ENCODE measurements around the gene ADAMTS18. TPM values are rescaled to one million over a fixed set of nuclear protein-coding genes. Genes with fewer than 3 reads are reported as not detected.

The ADAMTS18 gene
- total RNA-seq, 1 experiment from 2014 or later: not detected

DNA sequence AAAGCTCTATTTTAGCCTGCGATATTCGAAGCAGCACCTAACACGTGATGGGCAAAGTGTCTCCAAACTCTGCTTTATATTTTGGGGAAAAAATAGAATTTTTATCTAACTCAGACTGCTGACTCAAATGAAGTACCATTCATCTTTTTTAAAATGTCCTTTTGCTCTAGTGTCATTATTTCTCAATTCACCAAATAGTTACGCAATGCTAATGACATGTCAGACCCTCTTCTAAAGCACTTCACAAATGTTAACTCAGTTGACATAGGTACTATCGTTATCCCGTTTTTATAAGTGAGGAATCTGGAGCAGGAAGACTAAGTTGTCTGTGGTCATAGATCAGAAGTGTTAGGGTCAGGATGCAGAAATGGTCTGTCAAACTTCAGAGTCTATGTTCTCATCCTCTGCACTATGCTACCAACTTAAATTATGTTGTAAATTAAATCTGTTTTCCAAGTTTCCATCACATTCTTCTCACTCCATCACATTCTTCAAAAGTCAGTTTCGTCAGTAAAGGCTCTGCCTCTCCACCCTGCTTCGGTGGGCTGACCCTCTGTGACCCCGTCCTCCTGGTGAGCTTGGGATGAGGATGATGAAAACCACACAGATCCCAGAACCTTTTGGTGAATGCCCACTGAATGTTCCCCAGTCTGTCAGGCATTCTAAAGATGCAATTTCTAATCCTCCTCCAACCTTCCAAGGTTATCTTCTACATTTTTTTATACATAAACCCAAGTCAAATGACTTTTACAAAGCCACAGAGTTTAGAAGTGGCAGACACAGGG, 102.8 kb downstream of the ADAMTS18 start:
- DNase-seq (ENCODE audit: extremely low read depth, low read depth): no peak

DNA sequence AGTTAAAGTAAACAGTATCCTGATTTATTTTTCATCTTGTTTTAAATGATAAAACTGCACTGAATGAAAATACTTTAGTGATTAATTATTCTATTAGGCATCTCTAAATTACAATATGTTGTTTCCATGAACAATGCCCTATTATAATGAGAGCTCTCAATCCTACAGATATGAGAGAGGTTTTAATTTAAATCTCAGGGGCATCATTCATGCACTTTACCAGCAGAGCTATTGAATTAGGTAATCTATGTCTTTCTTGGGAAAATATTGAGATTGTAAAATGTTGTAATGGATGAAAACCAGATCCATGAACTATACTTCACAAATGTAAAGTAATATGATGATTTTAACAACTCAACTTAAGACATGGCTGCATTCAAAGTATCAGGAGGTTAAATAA, 103.8 kb downstream of the ADAMTS18 start:
- DNase-seq (ENCODE audit: extremely low read depth, low read depth): no peak

DNA sequence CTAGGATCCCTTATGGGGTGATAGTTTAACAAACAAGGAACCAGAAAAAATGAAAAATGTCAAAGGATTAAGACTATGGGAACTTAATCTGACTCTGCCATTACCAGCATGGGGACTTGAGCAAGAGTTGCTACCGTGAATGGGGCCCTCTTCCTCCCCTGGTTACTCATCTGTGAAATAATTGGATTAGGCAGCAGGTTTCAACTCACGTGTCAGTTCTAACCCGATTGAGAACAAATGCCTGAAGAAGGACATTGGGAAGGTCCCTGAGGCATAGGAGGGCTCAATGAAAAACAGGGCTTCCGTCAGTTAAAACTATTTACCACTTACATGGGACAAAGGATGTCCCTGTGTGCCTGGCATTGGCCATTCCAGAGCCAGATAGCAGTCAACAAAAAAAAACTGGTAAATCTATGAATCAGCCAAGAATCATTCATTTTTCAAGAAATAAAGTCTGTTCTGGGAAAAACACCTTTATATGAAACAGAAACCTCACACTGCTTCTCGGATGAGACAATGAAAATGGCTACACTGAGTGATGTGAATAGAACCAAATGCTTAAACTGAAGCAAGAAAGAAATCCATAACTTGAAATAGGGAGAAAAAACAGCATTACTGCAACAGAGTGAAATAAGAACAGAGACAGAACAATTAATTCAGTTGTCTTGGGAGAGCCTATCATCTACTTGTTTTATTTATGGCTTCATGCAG, 104.3 kb downstream of the ADAMTS18 start:
- no peak for DNase-seq (ENCODE audit: extremely low read depth, low read depth)

DNA sequence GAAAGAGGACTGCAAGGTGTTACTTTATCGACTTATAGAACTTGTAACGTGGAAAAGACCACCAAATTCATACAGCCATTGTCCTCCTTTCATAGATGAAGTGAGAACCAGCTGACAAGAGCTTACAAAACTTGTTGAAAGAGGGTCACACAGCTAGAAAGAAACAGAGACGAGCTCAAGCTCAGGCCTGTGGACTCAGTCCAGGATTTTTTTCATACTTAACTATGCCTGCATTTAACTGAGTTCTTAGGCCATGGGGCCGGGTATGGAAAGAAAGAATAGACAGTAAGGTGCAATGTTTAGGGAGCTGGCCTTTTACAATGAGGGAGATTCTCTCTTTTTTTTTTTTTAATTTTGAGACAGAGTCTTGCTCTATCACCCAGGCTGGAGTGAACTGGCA, 106.1 kb downstream of the ADAMTS18 start:
- no peak for DNase-seq (ENCODE audit: extremely low read depth, low read depth)

DNA sequence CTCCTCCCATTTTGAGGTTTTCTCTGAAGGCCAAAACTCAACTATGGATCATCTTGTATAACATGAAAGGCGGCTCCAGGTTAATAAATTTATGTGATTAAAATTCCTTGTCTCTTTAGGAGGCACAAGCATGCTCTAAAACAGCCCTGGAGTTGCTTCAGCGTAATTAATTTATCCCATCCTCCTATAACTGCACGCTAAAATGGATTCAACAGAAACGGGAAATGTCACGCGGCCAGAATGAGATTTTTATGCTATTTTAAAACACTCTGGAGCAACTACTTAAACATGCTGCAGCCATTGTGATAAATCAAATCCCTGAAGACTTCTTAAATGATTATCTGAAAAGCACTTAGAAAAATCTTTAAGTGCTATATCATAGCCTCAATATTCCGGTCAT, 106.6 kb downstream of the ADAMTS18 start:
- no peak for DNase-seq (ENCODE audit: extremely low read depth, low read depth)

GRCh38 chr16:77327717-77328116, 107.1 kb downstream of the ADAMTS18 start:
- DNase-seq (ENCODE audit: extremely low read depth, low read depth): no peak

- no peak for DNase-seq (ENCODE audit: extremely low read depth, low read depth)
Observed at GRCh38 chr16:77324729-77325128, 110.1 kb downstream of the ADAMTS18 start.

DNA sequence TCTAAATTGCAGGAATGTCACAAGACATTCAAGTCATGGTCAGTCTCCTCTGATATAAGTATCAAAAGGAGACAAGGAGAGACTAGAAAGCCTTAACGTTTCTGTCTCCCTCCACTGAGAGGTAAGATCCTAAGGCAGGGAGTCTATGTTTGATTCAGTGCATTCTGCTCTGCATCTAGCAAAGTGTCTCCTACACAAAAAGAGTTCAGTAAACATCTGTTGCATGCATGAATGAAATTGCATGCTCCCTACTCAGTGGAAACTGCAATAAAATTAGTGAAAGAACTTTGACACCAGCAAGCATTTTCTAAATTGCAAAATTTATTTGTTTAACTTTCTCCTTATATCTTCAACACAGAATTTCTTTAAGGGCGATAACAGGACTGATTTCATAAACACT, 111.1 kb downstream of the ADAMTS18 start:
- DNase-seq (ENCODE audit: extremely low read depth, low read depth): no peak

DNA sequence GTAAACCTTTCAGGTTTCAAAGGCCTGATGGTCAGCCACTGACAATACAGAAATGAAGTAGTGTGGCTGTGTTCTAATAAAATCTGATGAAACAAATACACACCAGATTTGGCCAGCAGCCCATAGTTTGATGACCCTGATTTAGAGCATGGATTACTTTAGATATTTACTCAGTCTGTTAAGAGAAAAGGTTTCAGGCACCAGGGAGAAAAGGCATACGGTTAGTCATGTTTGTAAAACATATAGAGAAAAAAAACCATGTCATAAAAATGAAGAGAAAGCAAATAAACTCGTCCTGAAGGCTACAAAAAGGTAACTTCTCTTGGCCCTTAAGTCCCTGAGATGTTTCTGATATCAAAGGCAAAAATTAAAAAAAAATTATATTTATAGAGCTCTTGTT, 112.1 kb downstream of the ADAMTS18 start:
- DNase-seq (ENCODE audit: extremely low read depth, low read depth): no peak

DNA sequence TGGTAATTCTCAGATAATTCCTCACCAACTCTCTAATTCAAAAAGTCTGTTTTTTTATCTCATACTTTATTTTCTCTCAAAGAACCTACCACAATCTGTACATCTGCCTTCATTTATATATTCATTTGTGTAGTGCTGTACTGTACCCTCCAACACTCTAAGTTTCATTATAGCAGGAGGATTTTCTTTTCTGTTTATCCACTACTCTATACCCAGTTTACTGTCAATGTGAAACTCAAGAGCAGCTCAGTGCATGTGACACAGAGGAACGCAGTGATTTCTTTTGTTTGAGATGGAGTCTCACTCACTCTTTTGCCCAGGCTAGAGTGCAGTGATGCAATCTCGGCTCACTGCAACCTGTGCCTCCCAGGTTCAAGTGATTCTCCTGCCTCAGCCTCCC, 117.8 kb downstream of the ADAMTS18 start:
- DNase-seq (ENCODE audit: extremely low read depth, low read depth): no peak

GRCh38 chr16:77310877-77311276, 124.0 kb downstream of the ADAMTS18 start:
- DNase-seq (ENCODE audit: extremely low read depth, low read depth): no peak

- no peak for DNase-seq (ENCODE audit: extremely low read depth, low read depth)
Observed at GRCh38 chr16:77308163-77308561, 126.7 kb downstream of the ADAMTS18 start.

DNA sequence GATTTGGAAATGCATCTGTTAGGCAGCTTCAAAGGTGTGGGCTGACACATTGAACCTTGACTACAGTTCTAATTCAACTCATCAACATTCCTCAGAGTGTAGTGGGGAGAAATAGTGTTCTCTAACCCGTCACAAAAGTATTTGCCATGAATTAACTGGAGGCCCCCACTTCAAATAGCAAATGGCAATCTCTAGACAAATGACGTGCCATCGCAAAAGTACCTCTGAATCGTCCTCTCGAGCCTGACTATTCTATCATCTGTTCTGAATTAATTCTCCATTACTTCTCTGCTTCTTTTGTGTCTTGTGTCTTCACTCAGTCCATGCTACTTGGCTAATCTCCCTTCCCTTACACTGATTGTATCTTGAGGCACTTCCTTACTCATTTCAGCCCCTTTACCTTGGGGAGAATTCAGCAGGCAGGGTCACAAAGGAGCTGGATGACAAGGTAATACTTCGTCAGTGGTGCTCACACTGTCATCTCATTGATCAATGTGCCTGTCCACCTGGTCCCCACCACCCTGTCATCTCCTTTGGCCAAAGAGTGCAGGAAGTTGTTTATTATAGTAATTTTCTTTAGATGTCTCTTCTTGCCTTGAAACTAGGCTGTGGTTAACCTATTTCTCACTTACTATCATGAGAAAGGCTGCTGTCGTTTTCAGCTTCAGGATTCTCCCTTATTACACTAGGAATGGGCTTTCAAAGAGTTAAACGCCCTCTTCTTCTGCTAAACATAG, 127.2 kb downstream of the ADAMTS18 start:
- no peak for DNase-seq (ENCODE audit: extremely low read depth, low read depth)

DNA sequence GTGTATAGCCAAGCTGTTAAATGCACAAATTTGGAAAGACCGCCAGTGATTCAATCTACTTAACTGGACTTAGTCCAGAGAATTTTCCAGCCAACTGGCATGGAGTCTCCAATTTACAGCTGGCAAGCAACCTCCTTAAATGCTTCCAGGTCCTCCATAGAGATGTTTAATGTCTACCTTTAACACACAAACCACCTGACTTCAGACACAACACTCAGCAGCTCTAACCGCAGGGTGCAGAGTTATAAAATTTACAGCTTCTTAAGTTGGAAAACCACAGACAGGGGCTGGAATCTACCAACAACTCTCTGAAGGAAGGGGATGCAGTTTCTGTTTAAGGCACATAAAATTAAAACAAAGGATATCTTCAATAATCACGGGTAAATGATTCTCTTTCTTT, 128.8 kb downstream of the ADAMTS18 start:
- DNase-seq (ENCODE audit: extremely low read depth, low read depth): no peak

- no peak for DNase-seq (ENCODE audit: extremely low read depth, low read depth)
Observed at GRCh38 chr16:77304877-77305276, 130.0 kb downstream of the ADAMTS18 start.

DNA sequence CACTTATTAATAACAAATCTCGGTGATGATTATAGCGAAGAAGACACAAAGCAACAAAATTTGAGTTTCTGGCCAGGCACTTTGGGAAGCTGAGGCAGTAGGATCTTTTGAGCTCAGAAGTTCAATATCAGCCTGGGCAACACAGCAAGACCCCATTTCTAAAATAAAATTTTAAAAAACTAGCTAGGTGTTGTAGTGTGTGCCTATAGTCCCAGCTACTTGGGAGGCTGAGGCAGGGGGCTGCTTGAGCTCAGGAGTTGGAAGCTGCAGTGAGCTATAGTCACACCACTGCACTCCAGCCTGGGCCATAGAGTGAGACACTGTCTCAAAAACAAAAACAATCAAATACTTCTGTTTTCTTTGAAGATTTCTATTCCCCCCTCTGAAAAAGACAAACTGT, 130.7 kb downstream of the ADAMTS18 start:
- no peak for DNase-seq (ENCODE audit: extremely low read depth, low read depth)

GRCh38 chr16:77302674-77303073, 132.2 kb downstream of the ADAMTS18 start:
- no peak for DNase-seq (ENCODE audit: extremely low read depth, low read depth)

DNA sequence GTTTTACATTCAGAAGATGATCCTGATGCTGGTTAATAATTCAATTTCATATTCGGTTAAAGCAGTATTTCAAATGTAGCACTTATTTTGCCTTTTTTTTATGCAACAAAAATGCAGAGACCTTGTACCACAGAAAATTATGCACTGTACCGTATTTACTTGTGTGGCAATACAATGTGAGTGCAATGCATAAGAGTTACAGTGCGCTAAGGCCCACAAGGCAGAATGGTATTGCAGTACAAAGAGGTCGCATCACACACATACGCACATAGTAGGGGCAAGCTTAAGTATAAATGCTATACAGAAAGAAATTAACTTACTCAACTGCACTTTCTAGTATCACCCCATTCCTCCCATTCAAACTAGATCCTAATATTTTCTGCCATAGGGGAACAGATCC, 132.6 kb downstream of the ADAMTS18 start:
- no peak for DNase-seq (ENCODE audit: extremely low read depth, low read depth)

GRCh38 chr16:77300256-77300655, 134.6 kb downstream of the ADAMTS18 start:
- DNase-seq (ENCODE audit: extremely low read depth, low read depth): no peak

DNA sequence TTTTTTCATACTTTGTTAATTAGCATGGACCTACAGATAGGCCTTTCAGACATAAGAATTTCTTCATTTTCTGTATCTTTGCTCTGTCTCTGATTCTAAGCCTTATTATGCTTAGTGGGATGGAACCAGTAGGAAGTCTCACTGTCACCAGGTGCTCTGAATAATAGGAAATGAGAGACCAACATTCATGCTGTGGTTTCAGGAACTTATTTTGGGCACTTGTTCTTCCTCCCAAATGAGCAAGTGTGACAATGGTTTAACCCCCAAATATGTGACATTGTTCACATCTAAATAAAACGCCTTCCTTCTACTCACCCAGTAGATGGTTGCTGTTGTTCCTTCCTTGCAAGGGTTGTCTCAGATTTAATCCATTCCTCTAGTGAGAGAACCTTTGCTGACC, 135.4 kb downstream of the ADAMTS18 start:
- no peak for DNase-seq (ENCODE audit: extremely low read depth, low read depth)
